GM06990 (cell line): Measurements from ENCODE around the gene KRT35.

ENCODE experiments used
- DNase-seq: peaks from one replicate; pipeline ENCODE4 v3.0.0-alpha.2; 2011; ENCODE audit not compliant: insufficient read length; ENCODE audit errors: extremely low read depth
- H3K27me3 ChIP-seq: replicated peaks from 2 replicates; pipeline ENCODE4 v1.6.0; 2011; ENCODE audit warnings: low read length; ENCODE audit not compliant: control insufficient read depth, insufficient read depth
- H3K36me3 ChIP-seq: 2 replicates; pipeline ENCODE4 v1.5.1; 2011; ENCODE audit warnings: low read length; ENCODE audit not compliant: control insufficient read depth, insufficient read depth
- H3K4me3 ChIP-seq: replicated peaks from 2 replicates; pipeline ENCODE4 v1.5.1; 2011; ENCODE audit warnings: low read depth, mild to moderate bottlenecking, control low read depth, low read length
- CTCF ChIP-seq: IDR thresholded peaks from 2 replicates; pipeline ENCODE4 v1.5.1; 2011; ENCODE audit warnings: low read length, control low read depth, mild to moderate bottlenecking, inconsistent platforms; ENCODE audit not compliant: insufficient read depth, poor library complexity, severe bottlenecking

The KRT35 gene

GRCh38 chr17:41504246-41504977 lies 23.5 kb upstream of the KRT35 start:
- no peak for TF ChIP-seq CTCF
- Histone ChIP-seq H3K4me3 (no peak overlapping the region), H3K27me3 (no peaks in the 10 kb centered on the region; the same call in none of the 2 replicates), H3K36me3 (no peaks in the 10 kb centered on the region)
- DNase-seq, result no peak

GRCh38 chr17:41503202-41503601 lies 22.3 kb upstream of the KRT35 start:
- no peak for TF ChIP-seq CTCF
- no peaks in the 10 kb centered on the region for H3K36me3 ChIP-seq
- no peak for DNase-seq
- H3K4me3 ChIP-seq, result no peak overlapping the region
- H3K27me3 ChIP-seq, result no peaks in the 10 kb centered on the region; the same call in none of the 2 replicates

- no peak for DNase-seq
- Histone ChIP-seq H3K27me3 (no peaks in the 10 kb centered on the region), H3K4me3 (no peak overlapping the region), H3K36me3 (no peaks in the 10 kb centered on the region)
- no peak for TF ChIP-seq CTCF
Measured at GRCh38 chr17:41500131-41500911, 19.4 kb upstream of the KRT35 start.

- no peak for TF ChIP-seq CTCF
- H3K4me3 ChIP-seq, result no peak overlapping the region
- no peaks in the 10 kb centered on the region for H3K36me3 ChIP-seq
- no peaks in the 10 kb centered on the region for H3K27me3 ChIP-seq
- no peak for DNase-seq
Measured at GRCh38 chr17:41499714-41500113, 18.8 kb upstream of the KRT35 start.

GRCh38 chr17:41498276-41498675 lies 17.3 kb upstream of the KRT35 start:
- H3K4me3 ChIP-seq, result no peak overlapping the region
- no peaks in the 10 kb centered on the region for H3K27me3 ChIP-seq
- no peaks in the 10 kb centered on the region for H3K36me3 ChIP-seq
- DNase-seq, result no peak
- no peak for TF ChIP-seq CTCF
